Skin epidermis (tissue), 12 donors: Measurements from ENCODE around the gene UTP25.

ENCODE experiments used
- H3K27ac ChIP-seq, 21 experiments: fragments of 200-600 bp; sonication (generic) in 11 of 21; one replicate each; pipeline ENCODE4 v1.5.0; 2020; ENCODE audit warnings: mild to moderate bottlenecking in 3 of 21, inconsistent platforms in 2 of 21, moderate library complexity in 2 of 21
- H3K4me3 ChIP-seq, 7 experiments: fragments of 200-600 bp; sonication (generic) in 2 of 7; one replicate each; pipeline ENCODE4 v1.5.0; 2020; ENCODE audit warnings: inconsistent platforms in 2 of 7, mild to moderate bottlenecking in 2 of 7, moderate library complexity in 1 of 7

The UTP25 gene

DNA sequence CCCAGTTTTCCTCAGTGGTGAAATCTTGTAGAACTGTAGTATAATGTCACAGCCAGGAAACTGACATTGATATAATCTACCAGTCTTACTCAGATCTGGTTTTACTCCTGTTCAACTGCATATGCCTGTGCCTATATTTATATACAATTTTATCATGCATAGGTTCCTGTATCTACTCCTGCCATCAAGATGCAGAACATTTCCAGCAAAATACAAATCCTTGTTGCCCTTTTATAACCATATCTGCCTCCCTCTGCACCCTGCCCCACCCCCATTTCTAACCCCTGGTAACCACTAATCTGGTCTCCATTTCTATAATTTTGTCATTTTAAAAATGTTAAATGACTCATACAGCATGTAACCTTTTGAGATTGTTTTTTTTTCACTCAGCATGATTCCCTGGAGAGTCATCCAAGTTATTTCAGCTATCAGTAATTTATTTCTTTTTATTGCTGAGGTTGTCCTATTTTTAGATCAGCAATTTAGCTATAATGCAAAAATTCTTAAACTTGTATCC lies 8.1 kb downstream of the UTP25 start:
- no peak overlapping the region for H3K4me3 ChIP-seq
- H3K27ac ChIP-seq = peak overlapping the region in 1 of 21 experiments; percentile 15

GRCh38 chr1:209837671-209838070 lies 9.9 kb downstream of the UTP25 start:
- no peak overlapping the region for H3K4me3 ChIP-seq
- H3K27ac ChIP-seq = no peak overlapping the region

- Histone ChIP-seq H3K4me3 (no peak overlapping the region), H3K27ac (peak overlapping the region in 4 of 21 experiments; percentile 31 to 84 (median 48))
These were observed 10.8 kb downstream of the UTP25 start for GRCh38 chr1:209838537-209838936.

DNA sequence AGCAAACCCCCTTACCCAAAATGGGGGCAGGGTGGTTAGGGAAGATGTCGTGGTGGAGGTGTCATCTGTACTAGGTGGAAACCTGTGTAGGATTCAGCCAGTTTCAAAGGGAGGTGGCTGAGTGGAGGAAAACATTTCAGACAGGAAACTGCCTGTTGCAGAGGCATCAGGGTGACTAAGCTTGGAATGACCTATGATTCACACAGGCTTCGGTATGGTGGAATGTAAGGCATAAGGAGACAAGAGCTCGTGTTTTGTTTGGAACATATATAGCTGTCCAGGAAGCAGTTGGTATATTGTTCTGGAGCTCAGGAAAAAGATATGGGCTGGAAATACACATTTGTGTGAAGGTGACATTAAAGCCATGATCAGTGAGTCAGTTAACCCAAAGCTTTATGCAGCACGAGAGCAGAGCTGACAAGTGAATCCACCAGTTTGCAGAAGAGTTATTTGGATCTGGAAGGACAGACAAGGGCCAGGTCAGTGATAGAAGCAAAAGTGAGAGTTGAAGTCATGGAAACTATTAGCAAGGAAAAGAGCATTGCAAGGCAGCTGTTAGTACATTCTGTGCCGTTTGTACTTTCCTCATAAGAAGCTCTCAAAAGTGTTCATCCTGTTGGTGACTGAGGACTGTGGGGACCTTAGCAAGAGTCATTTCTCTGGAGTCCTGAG lies 12.2 kb downstream of the UTP25 start:
- no peak overlapping the region for H3K4me3 ChIP-seq
- H3K27ac ChIP-seq = peak overlapping the region in 12 of 21 experiments; percentile 23 to 84 (median 47)

DNA sequence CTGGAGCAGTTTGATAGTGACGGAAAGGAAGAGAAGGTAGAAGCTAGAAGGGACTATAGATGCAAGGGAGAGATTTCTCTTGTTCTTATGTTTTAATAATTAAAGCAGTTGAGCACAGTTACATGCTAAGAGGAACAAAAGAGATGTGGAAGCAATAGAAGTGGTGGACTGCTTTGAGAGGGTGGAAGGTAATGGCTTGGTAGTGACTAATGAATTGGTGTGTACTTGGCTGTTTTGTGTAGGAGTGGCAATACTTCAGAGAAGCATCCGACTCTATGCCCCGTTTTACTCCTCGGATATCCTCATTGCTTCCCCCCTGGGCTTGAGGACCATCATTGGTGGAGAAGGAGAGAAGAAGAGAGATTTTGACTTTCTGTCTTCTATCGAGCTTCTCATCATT lies 12.8 kb downstream of the UTP25 start:
- Histone ChIP-seq H3K27ac (peak overlapping the region in 8 of 21 experiments; percentile 4 to 84 (median 52)), H3K4me3 (no peak overlapping the region)

DNA sequence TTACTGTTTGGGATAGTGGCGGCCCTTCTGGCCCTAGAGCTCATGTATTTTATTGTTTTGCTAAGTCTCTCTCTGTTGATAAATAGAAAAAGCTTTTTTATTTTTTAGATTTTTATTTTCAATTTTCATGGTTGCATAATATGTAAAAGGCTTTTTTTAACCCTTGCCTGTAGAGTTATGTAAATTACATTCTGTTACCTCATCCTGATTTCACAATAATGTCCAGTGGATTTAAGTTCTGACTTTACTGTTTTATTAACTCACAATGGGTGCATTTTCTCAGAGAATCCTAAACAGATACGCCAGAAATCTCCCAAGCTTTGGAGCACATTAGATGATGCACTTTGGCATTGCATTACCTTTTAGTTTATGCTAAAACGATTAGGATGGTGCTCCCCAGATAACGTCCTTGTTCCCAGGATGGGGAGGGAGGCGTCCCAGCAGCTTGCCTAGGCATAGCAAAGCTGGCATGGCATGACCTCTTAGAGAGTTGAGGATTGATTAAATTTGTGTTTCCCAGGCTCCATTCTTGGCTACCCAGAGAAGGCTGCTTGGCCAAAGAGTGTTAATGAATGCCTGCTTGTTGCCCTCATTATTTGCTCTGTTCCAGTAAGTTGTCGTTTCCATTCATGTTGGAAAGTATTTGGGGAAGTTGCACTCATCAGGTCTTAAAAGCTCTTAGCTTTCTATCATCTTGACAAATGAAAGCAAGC lies 17.1 kb downstream of the UTP25 start:
- Histone ChIP-seq H3K4me3 (no peak overlapping the region), H3K27ac (no peak overlapping the region)

DNA sequence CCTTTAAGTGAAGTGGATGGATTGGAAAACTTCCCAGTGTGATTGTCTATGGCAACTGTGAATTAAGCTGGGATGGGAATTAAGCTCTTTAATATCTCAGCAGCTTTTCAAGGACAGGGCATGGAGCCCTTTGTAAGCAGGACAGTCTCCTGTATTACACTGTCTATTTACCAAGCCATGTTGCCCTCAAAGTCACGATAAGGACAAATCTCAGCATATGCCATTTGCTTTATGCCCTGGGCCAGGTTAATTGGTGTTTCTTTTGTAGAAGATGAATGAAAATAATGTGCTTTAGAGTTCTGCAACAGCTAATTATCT lies 17.6 kb downstream of the UTP25 start:
- Histone ChIP-seq H3K4me3 (no peak overlapping the region), H3K27ac (no peak overlapping the region)

DNA sequence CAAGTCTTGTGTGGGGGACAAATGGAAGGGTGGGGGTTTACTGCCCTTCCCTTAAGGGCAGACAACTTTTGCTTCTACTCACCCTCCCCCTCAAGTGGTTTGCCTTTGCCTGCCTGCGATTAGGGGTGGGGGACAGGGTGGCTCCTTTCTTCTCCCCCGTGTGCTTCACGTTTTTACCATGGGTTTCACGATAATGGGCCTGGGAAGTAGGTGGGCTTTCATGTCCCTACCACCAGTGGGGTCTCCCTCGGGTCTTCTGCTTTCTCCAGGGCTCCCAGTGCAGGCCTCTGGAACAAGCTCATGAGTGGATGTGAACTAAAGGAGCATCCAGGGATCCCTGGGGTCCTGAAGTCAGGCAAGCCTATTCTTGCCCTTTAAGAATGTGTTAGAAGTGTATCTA lies 21.6 kb downstream of the UTP25 start:
- Histone ChIP-seq H3K27ac (peak overlapping the region in 1 of 21 experiments; percentile 21), H3K4me3 (no peak overlapping the region)

DNA sequence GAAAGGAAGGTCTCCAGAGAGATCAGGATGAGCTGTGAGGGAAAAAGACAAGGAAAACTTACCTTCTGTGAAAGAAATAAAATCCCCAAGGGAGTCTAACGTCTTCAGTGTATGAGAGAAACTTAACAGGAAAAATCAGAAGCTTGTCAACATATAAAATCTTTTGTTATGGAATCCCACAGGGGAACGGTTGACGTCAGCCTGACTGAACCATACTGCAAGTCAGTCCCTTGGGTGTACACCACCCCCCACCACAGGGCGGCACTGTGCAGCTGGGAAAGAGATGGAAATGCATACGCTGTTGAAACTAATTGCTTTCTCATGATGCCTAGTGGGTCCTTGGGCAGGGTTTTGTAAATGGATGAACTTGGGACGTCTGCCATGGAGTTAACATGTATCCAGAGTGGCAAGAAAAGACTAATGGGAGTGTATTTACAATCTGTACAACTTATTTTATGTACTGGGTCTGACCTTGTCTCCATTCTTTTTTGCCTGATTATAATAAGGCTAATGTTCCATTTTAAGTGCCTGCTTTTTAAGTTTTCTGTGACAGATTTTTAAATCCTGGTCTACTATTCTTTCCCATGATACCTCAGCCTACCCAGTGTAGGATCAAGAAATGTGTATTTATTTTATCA lies 22.7 kb downstream of the UTP25 start:
- H3K27ac ChIP-seq = peak overlapping the region in 1 of 21 experiments; percentile 21

DNA sequence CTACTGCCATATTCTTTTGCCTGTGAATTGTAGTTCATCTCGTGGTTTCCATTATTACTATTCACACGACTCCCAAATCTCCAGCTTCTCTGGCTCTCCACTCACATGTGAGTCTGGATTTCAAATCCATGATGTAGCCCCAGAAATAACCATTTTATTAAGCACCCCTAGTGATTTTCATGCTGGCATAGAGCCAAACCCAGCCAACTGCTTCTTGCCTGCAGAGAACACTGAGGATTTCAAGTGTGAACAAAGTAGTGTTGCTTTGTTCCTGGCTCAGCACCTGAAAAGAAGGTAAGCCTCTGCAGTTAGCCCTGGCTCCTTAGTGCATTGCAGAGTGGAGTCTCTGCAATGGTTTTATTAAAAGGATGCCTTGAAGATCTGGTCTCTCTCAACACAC lies 25.9 kb downstream of the UTP25 start:
- H3K4me3 ChIP-seq = no peak overlapping the region
- no peak overlapping the region for H3K27ac ChIP-seq

More for the DNA sequence above, 22.7 kb downstream of the UTP25 start:
- H3K4me3 ChIP-seq = no peak overlapping the region

- no peak overlapping the region for H3K27ac ChIP-seq
- H3K4me3 ChIP-seq = no peak overlapping the region
These were observed 26.4 kb downstream of the UTP25 start for GRCh38 chr1:209854196-209854595.

DNA sequence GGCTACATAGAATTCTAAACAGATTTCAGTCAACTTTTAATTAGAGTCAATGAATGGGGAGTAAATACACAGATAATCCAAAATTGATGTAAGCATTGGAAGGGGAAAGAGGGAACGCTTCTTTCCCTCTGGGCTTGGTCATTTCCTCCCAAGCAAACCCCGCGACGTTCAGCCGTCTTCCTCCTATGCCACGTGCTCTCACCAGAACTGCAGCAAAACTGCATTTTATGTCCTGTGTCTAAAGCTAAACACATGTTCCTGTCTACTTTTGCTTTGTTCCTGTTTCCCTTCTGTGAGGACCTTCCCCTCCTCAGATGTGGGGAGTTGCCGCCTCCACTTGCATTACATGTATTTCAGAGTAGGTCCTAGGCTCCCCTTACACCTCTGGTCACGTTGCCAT lies 27.2 kb downstream of the UTP25 start:
- no peak overlapping the region for H3K27ac ChIP-seq

DNA sequence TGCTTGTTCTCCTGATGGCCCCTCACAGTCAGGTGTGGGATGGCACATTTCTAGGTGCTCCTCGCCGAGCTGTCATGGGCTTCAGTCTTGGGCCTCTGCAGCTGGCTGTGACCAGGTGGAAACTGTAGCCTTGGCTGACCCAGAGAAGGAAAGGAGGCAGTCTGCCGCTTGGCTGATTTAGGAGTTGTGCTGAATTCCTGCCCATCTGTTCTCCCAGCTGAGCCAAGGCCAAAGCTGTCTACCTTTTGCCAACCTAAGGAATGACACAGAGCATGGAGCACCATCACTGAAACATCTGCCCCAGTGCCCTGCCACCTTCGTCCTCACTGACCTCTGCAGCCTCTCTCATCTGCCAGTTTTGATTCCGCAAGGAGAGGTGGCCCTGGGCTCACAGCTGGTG lies 27.9 kb downstream of the UTP25 start:
- no peak overlapping the region for H3K27ac ChIP-seq
- no peak overlapping the region for H3K4me3 ChIP-seq

More for the DNA sequence above, 27.2 kb downstream of the UTP25 start:
- H3K4me3 ChIP-seq = no peak overlapping the region

DNA sequence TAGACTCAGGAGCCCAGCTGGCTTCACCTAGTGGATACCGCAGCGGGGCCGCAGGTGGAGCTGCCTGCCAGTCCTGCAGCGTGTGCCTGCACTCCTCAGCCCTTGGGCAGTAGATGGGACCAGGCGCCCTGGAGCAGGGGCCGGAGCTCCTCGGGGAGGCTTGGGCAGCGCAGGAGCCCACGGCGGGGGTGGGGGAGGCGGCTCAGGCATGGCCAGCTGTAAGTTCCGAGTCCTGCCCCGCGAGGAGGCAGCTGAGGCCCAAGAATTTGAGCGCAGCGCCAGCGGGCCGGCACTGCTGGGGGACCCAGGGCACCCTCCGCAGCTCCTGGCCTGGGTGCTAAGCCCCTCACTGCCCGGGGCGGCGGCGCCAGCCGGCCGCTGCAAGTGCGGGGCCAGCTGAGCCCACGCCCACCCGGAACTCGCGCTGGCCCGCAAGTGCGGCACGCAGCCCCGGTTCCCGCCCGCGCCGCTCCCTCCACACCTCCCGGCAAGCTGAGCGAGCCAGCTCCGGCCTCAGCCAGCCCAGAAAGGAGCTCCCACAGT lies 30.9 kb downstream of the UTP25 start:
- H3K27ac ChIP-seq = no peak overlapping the region
- H3K4me3 ChIP-seq = no peak overlapping the region

GRCh38 chr1:209860293-209860881 lies 32.6 kb downstream of the UTP25 start:
- no peak overlapping the region for H3K4me3 ChIP-seq
- no peak overlapping the region for H3K27ac ChIP-seq

- Histone ChIP-seq H3K4me3 (no peak overlapping the region), H3K27ac (no peak overlapping the region)
These were observed 33.5 kb downstream of the UTP25 start for GRCh38 chr1:209861242-209861641.

GRCh38 chr1:209862391-209863356 lies 34.9 kb downstream of the UTP25 start:
- Histone ChIP-seq H3K27ac (no peak overlapping the region), H3K4me3 (no peak overlapping the region)

DNA sequence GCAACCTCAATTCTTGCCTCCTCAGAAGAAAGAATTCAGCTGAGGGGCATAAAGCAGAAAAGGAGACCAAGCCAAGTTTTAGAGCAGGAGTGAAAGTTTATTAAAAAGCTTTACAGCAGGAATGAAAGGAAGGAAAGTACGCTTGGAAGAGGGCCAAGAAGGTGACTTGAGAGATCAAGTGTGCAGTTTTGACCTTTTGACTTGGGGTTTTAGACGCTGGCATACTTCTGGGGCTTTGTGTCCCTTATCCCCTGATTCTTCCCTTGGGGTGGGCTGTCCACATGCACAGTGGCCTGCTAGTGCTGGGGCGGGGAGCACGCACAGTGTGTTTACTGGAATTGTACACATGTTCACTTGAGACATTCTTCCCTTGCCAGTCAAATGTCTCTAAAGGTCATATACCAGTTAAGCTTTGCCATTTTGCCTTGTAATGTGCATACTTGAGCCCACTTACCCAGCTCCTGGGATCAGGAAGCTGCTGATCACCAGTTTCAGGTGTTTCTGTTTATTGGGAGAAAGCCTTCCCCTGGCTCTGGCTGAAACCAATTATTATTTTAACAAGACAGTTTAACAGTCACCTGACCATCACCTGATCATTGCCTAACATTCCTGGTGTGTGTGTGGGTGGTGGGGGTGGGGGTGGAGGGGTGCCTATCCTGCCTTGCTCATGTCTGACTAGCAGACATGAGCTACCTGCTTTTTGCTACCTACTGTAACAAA lies 36.2 kb downstream of the UTP25 start:
- H3K27ac ChIP-seq = no peak overlapping the region
- H3K4me3 ChIP-seq = no peak overlapping the region
